Activated CD8-positive, alpha-beta memory T cell treated with anti-CD3 and anti-CD28 coated beads, Interleukin-2, amount 10 ng/mL, durations not matched to agents 7 days and 5 days (primary cell): ENCODE results near the gene LRRC31. TPM values are rescaled to one million over a fixed set of nuclear protein-coding genes. Genes with fewer than 3 reads are reported as not detected.

ENCODE experiments used
- ATAC-seq: fragments of 150-1000 bp; cut with Tn5 transposase; one replicate; pipeline ENCODE4 v1.10.0; 2021; ENCODE audit warnings: moderate library complexity
- CTCF ChIA-PET: fragments of 350-600 bp; sonication (Branson Sonifier 250); formaldehyde crosslinking; loops from one replicate; lab custom pipeline; 2021; ENCODE audit warnings: antibody characterized with exemption; lab: Charles Lee
- DNase-seq: peaks from one replicate; pipeline ENCODE4 v3.0.0-alpha.2; 2020
- H3K27ac Mint-ChIP-seq: one replicate; pipeline ENCODE4 v1.8.0; 2021; ENCODE audit warnings: mild to moderate bottlenecking, mixed read lengths
- H3K27me3 Mint-ChIP-seq: one replicate; pipeline ENCODE4 v1.8.0; 2021; ENCODE audit warnings: mixed read lengths
- H3K36me3 Mint-ChIP-seq: one replicate; pipeline ENCODE4 v1.8.0; 2021; ENCODE audit warnings: mild to moderate bottlenecking, mixed read lengths
- H3K4me1 Mint-ChIP-seq: one replicate; pipeline ENCODE4 v1.8.0; 2021; ENCODE audit warnings: mixed read lengths
- H3K4me3 Mint-ChIP-seq: one replicate; pipeline ENCODE4 v1.8.0; 2021; ENCODE audit warnings: mild to moderate bottlenecking, moderate library complexity, mixed read lengths
- H3K9me3 Mint-ChIP-seq: one replicate; pipeline ENCODE4 v1.8.0; 2022; ENCODE audit warnings: low read depth, mixed read lengths
- total RNA-seq, 2 experiments: library from RNA; stranded (reverse); gene quantifications; one replicate each; pipeline ENCODE4 v1.2.3, GENCODE V29; 2021

LRRC31 gene
- total RNA-seq, 2 experiments from 2014 or later = not detected

GRCh38 chr3:169790219-169790618 is 79.5 kb downstream of the LRRC31 start:
- Mint-ChIP-seq H3K27ac (no peak overlapping the region), H3K4me1 (peaks cover 23% of the 10 kb centered on the region), H3K27me3 (no peaks in the 10 kb centered on the region), H3K4me3 (no peak overlapping the region), H3K9me3 (no peaks in the 10 kb centered on the region), H3K36me3 (peaks cover 49% of the 10 kb centered on the region)
- no peak for DNase-seq
- no peak for ATAC-seq
- CTCF ChIA-PET = interaction anchor here (1.5 kb wide), 1 partner anchor 19 kb away, joined by 3 read pairs; no protein-coding TSS in a partner anchor

Other genes starting within 250 kb of the LRRC31 start
- not detected for gene MECOM, start 206.2 kb downstream of the LRRC31 start, total RNA-seq
- 10 to 100 TPM; 10.5 to 17.4 TPM for gene TERC, start 104.9 kb downstream of the LRRC31 start, total RNA-seq
- under 1 TPM; 0.49 to 0.76 TPM for gene ACTRT3, start 100.4 kb downstream of the LRRC31 start, total RNA-seq
- gene MYNN, start 96.5 kb downstream of the LRRC31 start, total RNA-seq = 10 to 100 TPM; 15.3 to 16.9 TPM
- under 1 TPM; 0.23 to 0.35 TPM for gene LRRIQ4, start 57.1 kb downstream of the LRRC31 start, total RNA-seq
- 1 to 10 TPM; 7.2 to 9.6 TPM for gene LRRC34, start 57.0 kb downstream of the LRRC31 start, total RNA-seq
- not detected for gene SAMD7, start 41.6 kb upstream of the LRRC31 start, total RNA-seq
- 10 to 100 TPM; 36.0 to 47.7 TPM for gene SEC62, start 96.9 kb upstream of the LRRC31 start, total RNA-seq
- 1 to 10 TPM; 3.6 to 6.4 TPM for gene GPR160, start 168.1 kb upstream of the LRRC31 start, total RNA-seq